GM23338 (cell line): ENCODE results near the gene PPM1H. TPM values are rescaled to one million over a fixed set of nuclear protein-coding genes. Genes with fewer than 3 reads are reported as not detected.
A peak's percentile ranks its signal among the peaks of the same experiment; 100 is the strongest.

Experiments used
- ATAC-seq: fragments of 200-7000 bp; cut with Tn5 transposase; 3 replicates; pipeline ENCODE4 v1.9.1; 2020
- DNase-seq: peaks from one replicate; pipeline ENCODE4 v3.0.0-alpha.2; 2015; ENCODE audit warnings: low spot score
- H2AFZ ChIP-seq: fragments of 200-600 bp; sonication (generic); 2 replicates; pipeline ENCODE4 v1.8.0; 2016; ENCODE audit warnings: antibody characterized with exemption, mild to moderate bottlenecking, moderate library complexity
- H3F3A ChIP-seq: fragments of 200-600 bp; sonication (generic); replicated peaks from 2 replicates; pipeline ENCODE4 v1.8.0; 2017; ENCODE audit warnings: antibody characterized with exemption, mixed run types, low read depth
- H3K27ac ChIP-seq: fragments of 200-600 bp; sonication (generic); 2 replicates; pipeline ENCODE4 v1.6.1; 2016; ENCODE audit warnings: low read depth
- H3K27me3 ChIP-seq: fragments of 200-600 bp; sonication (generic); 2 replicates; pipeline ENCODE4 v1.8.0; 2016; ENCODE audit warnings: mild to moderate bottlenecking, mixed run types, moderate library complexity; ENCODE audit not compliant: insufficient read depth
- H3K36me3 ChIP-seq: fragments of 200-600 bp; sonication (generic); 2 replicates; pipeline ENCODE4 v1.8.0; 2016; ENCODE audit warnings: mild to moderate bottlenecking; ENCODE audit not compliant: insufficient read depth
- H3K4me1 ChIP-seq: fragments of 200-600 bp; sonication (generic); 2 replicates; pipeline ENCODE4 v1.8.0; 2016; ENCODE audit warnings: mild to moderate bottlenecking, moderate library complexity; ENCODE audit not compliant: insufficient read depth
- H3K4me2 ChIP-seq: fragments of 200-600 bp; sonication (generic); 2 replicates; pipeline ENCODE4 v1.7.1; 2017; ENCODE audit warnings: mixed run types
- H3K4me3 ChIP-seq: fragments of 200-600 bp; sonication (generic); 2 replicates; pipeline ENCODE4 v1.6.1; 2016; ENCODE audit warnings: mixed run types
- H3K79me2 ChIP-seq: fragments of 200-600 bp; sonication (generic); replicated peaks from 2 replicates; pipeline ENCODE4 v1.8.0; 2017; ENCODE audit warnings: mild to moderate bottlenecking; ENCODE audit not compliant: insufficient read depth
- H3K9me2 ChIP-seq: fragments of 200-600 bp; sonication (generic); 2 replicates; pipeline ENCODE4 v1.8.0; 2017; ENCODE audit not compliant: insufficient read depth
- H4K20me1 ChIP-seq: fragments of 200-600 bp; sonication (generic); replicated peaks from 2 replicates; pipeline ENCODE4 v1.8.0; 2017; ENCODE audit warnings: mild to moderate bottlenecking; ENCODE audit not compliant: insufficient read depth
- H3K27ac Mint-ChIP-seq: 2 replicates; pipeline ENCODE4 v1.8.0; 2020; ENCODE audit warnings: inconsistent platforms, mild to moderate bottlenecking, moderate library complexity, mixed read lengths
- H3K27me3 Mint-ChIP-seq: 3 replicates; pipeline ENCODE4 v1.8.0; 2022; ENCODE audit warnings: low read depth, mild to moderate bottlenecking, moderate library complexity, mixed read lengths, inconsistent platforms; ENCODE audit not compliant: insufficient read depth, poor library complexity
- H3K36me3 Mint-ChIP-seq: 3 replicates; pipeline ENCODE4 v1.8.0; 2021; ENCODE audit warnings: low read depth, mild to moderate bottlenecking, inconsistent platforms, moderate library complexity, mixed read lengths
- H3K4me1 Mint-ChIP-seq: 3 replicates; pipeline ENCODE4 v1.8.0; 2020; ENCODE audit warnings: mild to moderate bottlenecking, inconsistent platforms, mixed read lengths
- H3K4me3 Mint-ChIP-seq: 3 replicates; pipeline ENCODE4 v1.8.0; 2021; ENCODE audit warnings: moderate library complexity, mild to moderate bottlenecking, inconsistent platforms, mixed read lengths
- H3K9me3 Mint-ChIP-seq: 3 replicates; pipeline ENCODE4 v1.8.0; 2020; ENCODE audit warnings: moderate library complexity, mild to moderate bottlenecking, inconsistent platforms, mixed read lengths
- CTCF ChIP-seq, 2 experiments: fragments of 200-600 bp in 1 of 2; sonication (generic) in 1 of 2; conservative IDR thresholded peaks; 2 replicates each; pipeline versions ENCODE4 v1.5.1 to v1.6.1; 2016 to 2017; ENCODE audit warnings: antibody characterized with exemption in 2 of 2, low read depth in 2 of 2, mild to moderate bottlenecking in 2 of 2, moderate library complexity in 1 of 2
- polyA plus RNA-seq: library from polyadenylated mRNA; unstranded; fragments of >200 nt; fragmentation: Nextera tagmentation; extraction: Ambion mirVana; gene quantifications from 2 replicates; pipeline ENCODE4 v1.2.1, GENCODE V29; 2016
- total RNA-seq: library from RNA; depleted of rRNA; stranded (reverse); fragments of >200 nt; shearing (Covaris generic); gene quantifications from 2 replicates; pipeline ENCODE4 v1.2.3, GENCODE V29; 2014
- TF ChIP-seq, protein P1 (sequence below): fragments of 250-450 bp; sonication (Bioruptor Pico); IDR thresholded peaks from 2 replicates; pipeline ENCODE4 v1.5.0; 2020; ENCODE audit warnings: mild to moderate bottlenecking, moderate library complexity

Gene PPM1H
- total and polyA plus RNA-seq, 2 experiments from 2014 or later, result 11.4 to 41.2 TPM

GRCh38 chr12:62827042-62827441 is 107.9 kb downstream of the PPM1H start:
- ATAC-seq (peak; percentile 52; the same call in 2 of the 3 replicates), DNase-seq (no peak)
- Histone ChIP-seq H3K27ac (no peak overlapping the region), H3K4me1 (no peaks in the 10 kb centered on the region), H3K27me3 (no peaks in the 10 kb centered on the region), H3K4me2 (no peak overlapping the region), H4K20me1 (no peaks in the 10 kb centered on the region), H3F3A (no peaks in the 10 kb centered on the region), H3K79me2 (peaks cover 17% of the 10 kb centered on the region), H3K9me2 (0 out of 2 replicates have a peak, but pooled peaks cover 6% of the 10 kb centered on the region), H3K36me3 (peaks cover 11% of the 10 kb centered on the region), H2AFZ (no peak overlapping the region), H3K4me3 (no peak overlapping the region)
- peaks cover 2% of the 10 kb centered on the region for H3K27me3 Mint-ChIP-seq
- H3K27ac Mint-ChIP-seq, result no peak overlapping the region
- no peaks in the 10 kb centered on the region for H3K4me1 Mint-ChIP-seq
- H3K9me3 Mint-ChIP-seq, result peaks cover 3% of the 10 kb centered on the region; the same call in 1 of the 3 replicates
- peaks cover 17% of the 10 kb centered on the region for H3K36me3 Mint-ChIP-seq
- peak; percentile 36 to 46 for TF ChIP-seq CTCF (conservative IDR thresholded peaks at IDR 0.05; ENCODE audit: low read depth in 2 of 2)
- TF ChIP-seq, protein P1, sequence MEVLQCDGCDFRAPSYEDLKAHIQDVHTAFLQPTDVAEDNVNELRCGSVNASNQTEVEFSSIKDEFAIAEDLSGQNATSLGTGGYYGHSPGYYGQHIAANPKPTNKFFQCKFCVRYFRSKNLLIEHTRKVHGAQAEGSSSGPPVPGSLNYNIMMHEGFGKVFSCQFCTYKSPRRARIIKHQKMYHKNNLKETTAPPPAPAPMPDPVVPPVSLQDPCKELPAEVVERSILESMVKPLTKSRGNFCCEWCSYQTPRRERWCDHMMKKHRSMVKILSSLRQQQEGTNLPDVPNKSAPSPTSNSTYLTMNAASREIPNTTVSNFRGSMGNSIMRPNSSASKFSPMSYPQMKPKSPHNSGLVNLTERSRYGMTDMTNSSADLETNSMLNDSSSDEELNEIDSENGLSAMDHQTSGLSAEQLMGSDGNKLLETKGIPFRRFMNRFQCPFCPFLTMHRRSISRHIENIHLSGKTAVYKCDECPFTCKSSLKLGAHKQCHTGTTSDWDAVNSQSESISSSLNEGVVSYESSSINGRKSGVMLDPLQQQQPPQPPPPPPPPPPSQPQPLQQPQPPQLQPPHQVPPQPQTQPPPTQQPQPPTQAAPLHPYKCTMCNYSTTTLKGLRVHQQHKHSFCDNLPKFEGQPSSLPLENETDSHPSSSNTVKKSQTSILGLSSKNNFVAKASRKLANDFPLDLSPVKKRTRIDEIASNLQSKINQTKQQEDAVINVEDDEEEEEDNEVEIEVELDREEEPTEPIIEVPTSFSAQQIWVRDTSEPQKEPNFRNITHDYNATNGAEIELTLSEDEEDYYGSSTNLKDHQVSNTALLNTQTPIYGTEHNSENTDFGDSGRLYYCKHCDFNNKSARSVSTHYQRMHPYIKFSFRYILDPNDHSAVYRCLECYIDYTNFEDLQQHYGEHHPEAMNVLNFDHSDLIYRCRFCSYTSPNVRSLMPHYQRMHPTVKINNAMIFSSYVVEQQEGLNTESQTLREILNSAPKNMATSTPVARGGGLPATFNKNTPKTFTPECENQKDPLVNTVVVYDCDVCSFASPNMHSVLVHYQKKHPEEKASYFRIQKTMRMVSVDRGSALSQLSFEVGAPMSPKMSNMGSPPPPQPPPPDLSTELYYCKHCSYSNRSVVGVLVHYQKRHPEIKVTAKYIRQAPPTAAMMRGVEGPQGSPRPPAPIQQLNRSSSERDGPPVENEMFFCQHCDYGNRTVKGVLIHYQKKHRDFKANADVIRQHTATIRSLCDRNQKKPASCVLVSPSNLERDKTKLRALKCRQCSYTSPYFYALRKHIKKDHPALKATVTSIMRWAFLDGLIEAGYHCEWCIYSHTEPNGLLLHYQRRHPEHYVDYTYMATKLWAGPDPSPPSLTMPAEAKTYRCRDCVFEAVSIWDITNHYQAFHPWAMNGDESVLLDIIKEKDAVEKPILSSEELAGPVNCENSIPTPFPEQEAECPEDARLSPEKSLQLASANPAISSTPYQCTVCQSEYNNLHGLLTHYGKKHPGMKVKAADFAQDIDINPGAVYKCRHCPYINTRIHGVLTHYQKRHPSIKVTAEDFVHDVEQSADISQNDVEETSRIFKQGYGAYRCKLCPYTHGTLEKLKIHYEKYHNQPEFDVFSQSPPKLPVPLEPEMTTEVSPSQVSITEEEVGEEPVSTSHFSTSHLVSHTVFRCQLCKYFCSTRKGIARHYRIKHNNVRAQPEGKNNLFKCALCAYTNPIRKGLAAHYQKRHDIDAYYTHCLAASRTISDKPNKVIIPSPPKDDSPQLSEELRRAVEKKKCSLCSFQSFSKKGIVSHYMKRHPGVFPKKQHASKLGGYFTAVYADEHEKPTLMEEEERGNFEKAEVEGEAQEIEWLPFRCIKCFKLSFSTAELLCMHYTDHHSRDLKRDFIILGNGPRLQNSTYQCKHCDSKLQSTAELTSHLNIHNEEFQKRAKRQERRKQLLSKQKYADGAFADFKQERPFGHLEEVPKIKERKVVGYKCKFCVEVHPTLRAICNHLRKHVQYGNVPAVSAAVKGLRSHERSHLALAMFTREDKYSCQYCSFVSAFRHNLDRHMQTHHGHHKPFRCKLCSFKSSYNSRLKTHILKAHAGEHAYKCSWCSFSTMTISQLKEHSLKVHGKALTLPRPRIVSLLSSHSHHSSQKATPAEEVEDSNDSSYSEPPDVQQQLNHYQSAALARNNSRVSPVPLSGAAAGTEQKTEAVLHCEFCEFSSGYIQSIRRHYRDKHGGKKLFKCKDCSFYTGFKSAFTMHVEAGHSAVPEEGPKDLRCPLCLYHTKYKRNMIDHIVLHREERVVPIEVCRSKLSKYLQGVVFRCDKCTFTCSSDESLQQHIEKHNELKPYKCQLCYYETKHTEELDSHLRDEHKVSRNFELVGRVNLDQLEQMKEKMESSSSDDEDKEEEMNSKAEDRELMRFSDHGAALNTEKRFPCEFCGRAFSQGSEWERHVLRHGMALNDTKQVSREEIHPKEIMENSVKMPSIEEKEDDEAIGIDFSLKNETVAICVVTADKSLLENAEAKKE (CRISPR knock-in tag), result no peak
- no peak overlapping the region for H3K4me3 Mint-ChIP-seq
